Nephron progenitor cell (in vitro differentiated cells): ENCODE data around the gene CWC22.

Experiments
- DNase-seq: peaks from one replicate; pipeline ENCODE4 v3.0.0; 2021
- H3K27ac Mint-ChIP-seq: 2 replicates; pipeline ENCODE4 v1.8.0; 2021; ENCODE audit warnings: mild to moderate bottlenecking, moderate library complexity, mixed read lengths
- H3K27me3 Mint-ChIP-seq: 2 replicates; pipeline ENCODE4 v1.8.0; 2021; ENCODE audit warnings: mild to moderate bottlenecking, low read depth, mixed read lengths; ENCODE audit not compliant: poor library complexity
- H3K36me3 Mint-ChIP-seq: 2 replicates; pipeline ENCODE4 v1.8.0; 2021; ENCODE audit warnings: low read depth, mixed read lengths
- H3K4me1 Mint-ChIP-seq: 2 replicates; pipeline ENCODE4 v1.8.0; 2021; ENCODE audit warnings: mixed read lengths
- H3K4me3 Mint-ChIP-seq: 2 replicates; pipeline ENCODE4 v1.8.0; 2021; ENCODE audit warnings: mild to moderate bottlenecking, moderate library complexity, mixed read lengths
- H3K9me3 Mint-ChIP-seq: 2 replicates; pipeline ENCODE4 v1.8.0; 2021; ENCODE audit warnings: mild to moderate bottlenecking, moderate library complexity, mixed read lengths
- CTCF ChIP-seq: fragments of 200-600 bp; sonication (generic); IDR thresholded peaks from 2 replicates; pipeline ENCODE4 v1.5.0; 2021; ENCODE audit warnings: antibody characterized with exemption

The CWC22 gene

GRCh38 chr2:180046202-180046601 is 39.1 kb upstream of the CWC22 start:
- Mint-ChIP-seq H3K36me3 (no peaks in the 10 kb centered on the region), H3K9me3 (no peaks in the 10 kb centered on the region), H3K4me1 (no peaks in the 10 kb centered on the region), H3K27ac (no peak overlapping the region), H3K4me3 (no peak overlapping the region), H3K27me3 (no peaks in the 10 kb centered on the region)
- no peak for TF ChIP-seq CTCF
- no peak for DNase-seq

- no peak overlapping the region for H3K27ac Mint-ChIP-seq
- DNase-seq, result no peak
- H3K27me3 Mint-ChIP-seq, result peaks cover 4% of the 10 kb centered on the region
- no peaks in the 10 kb centered on the region for H3K9me3 Mint-ChIP-seq
- H3K36me3 Mint-ChIP-seq, result no peaks in the 10 kb centered on the region
- TF ChIP-seq CTCF, result no peak
- no peaks in the 10 kb centered on the region for H3K4me1 Mint-ChIP-seq
- H3K4me3 Mint-ChIP-seq, result no peak overlapping the region
Measured at GRCh38 chr2:180040146-180040925, 33.2 kb upstream of the CWC22 start.

GRCh38 chr2:180038997-180039396 is 31.9 kb upstream of the CWC22 start:
- peaks cover 10% of the 10 kb centered on the region for H3K4me1 Mint-ChIP-seq
- no peaks in the 10 kb centered on the region for H3K36me3 Mint-ChIP-seq
- TF ChIP-seq CTCF, result no peak
- peaks cover 4% of the 10 kb centered on the region for H3K27me3 Mint-ChIP-seq
- no peak overlapping the region for H3K27ac Mint-ChIP-seq
- no peaks in the 10 kb centered on the region for H3K9me3 Mint-ChIP-seq
- DNase-seq, result no peak
- H3K4me3 Mint-ChIP-seq, result no peak overlapping the region

- no peak for TF ChIP-seq CTCF
- H3K27ac Mint-ChIP-seq, result peak overlapping the region; percentile 90
- H3K4me1 Mint-ChIP-seq, result peaks cover 15% of the 10 kb centered on the region
- H3K36me3 Mint-ChIP-seq, result no peaks in the 10 kb centered on the region
- H3K4me3 Mint-ChIP-seq, result peak overlapping the region; percentile 14
- H3K27me3 Mint-ChIP-seq, result peaks cover 4% of the 10 kb centered on the region
- H3K9me3 Mint-ChIP-seq, result peaks cover 28% of the 10 kb centered on the region
- DNase-seq, result peak; percentile 41
Measured at GRCh38 chr2:180033993-180034894, 27.1 kb upstream of the CWC22 start.

GRCh38 chr2:180029575-180029974 is 22.5 kb upstream of the CWC22 start:
- Mint-ChIP-seq H3K4me3 (no peak overlapping the region), H3K27me3 (peaks cover 5% of the 10 kb centered on the region), H3K36me3 (no peaks in the 10 kb centered on the region), H3K27ac (no peak overlapping the region), H3K4me1 (peaks cover 10% of the 10 kb centered on the region), H3K9me3 (peaks cover 38% of the 10 kb centered on the region)
- DNase-seq, result no peak
- no peak for TF ChIP-seq CTCF
